ENCODE data around the gene GSC. TPM values are rescaled to one million over a fixed set of nuclear protein-coding genes. Genes with fewer than 3 reads are reported as not detected.
"Not testable (repeated sequence)": the region's sequence is repeated elsewhere in the genome, so short reads cannot be mapped to it uniquely, and the experiment has no call there.

Gene GSC
- total RNA-seq, 1 experiment from 2014 or later = not detected

GRCh38 chr14:94752591-94753436, 17.1 kb downstream of the GSC start:
- no peak for DNase-seq (ENCODE audit: low read depth, low spot score)
- in situ Hi-C loops (cut with HindIII; ENCODE audit: low pct_unique_long_range_greater_than_20kb, low sequenced_read_pairs) = no loop called here

GRCh38 chr14:94751956-94752355, 18.0 kb downstream of the GSC start:
- in situ Hi-C loops (cut with HindIII; ENCODE audit: low pct_unique_long_range_greater_than_20kb, low sequenced_read_pairs) = no loop called here

GRCh38 chr14:94751321-94751720, 18.6 kb downstream of the GSC start:
- DNase-seq (ENCODE audit: low read depth, low spot score) = no peak
- in situ Hi-C loops (cut with HindIII; ENCODE audit: low pct_unique_long_range_greater_than_20kb, low sequenced_read_pairs) = no loop called here

More at GRCh38 chr14:94751956-94752355, 18.0 kb downstream of the GSC start:
- DNase-seq (ENCODE audit: low read depth, low spot score) = no peak

- in situ Hi-C loops (cut with HindIII; ENCODE audit: low pct_unique_long_range_greater_than_20kb, low sequenced_read_pairs) = no loop called here
- DNase-seq (ENCODE audit: low read depth, low spot score) = no peak
Observed at GRCh38 chr14:94750371-94750770, 19.5 kb downstream of the GSC start.

DNA sequence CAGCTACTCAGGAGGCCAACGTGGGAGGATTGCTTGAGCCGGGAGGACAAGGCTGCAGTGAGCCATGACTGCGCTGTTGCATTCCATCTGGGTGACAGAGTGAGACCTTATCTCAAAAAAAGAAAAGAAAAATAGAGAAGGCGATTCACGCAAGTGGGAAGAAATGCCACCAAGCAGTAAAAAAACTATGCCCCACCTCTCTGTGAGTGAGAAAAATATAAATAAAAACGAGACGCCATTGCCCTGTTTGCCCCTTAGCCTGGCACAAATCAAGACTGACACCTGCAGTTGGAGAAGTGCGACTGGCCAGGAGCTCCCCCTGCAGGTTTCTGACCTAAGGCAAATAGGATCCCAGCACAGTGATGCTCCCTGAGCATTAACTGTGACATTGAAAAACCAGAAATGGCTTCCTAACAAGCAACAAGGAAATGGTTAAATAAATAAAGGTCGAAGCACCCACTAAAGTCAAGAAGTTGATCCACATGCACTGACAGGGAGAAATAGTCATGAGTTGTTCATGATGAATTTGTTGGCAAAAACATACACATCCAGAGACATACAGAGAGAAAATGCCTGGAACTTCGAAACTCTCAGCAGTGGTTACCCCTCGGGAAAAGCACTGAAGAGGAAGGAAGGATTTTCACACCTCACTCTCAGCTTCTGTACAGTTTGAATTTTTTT, 21.1 kb downstream of the GSC start:
- in situ Hi-C loops (cut with HindIII; ENCODE audit: low pct_unique_long_range_greater_than_20kb, low sequenced_read_pairs) = no loop called here
- peak; percentile 65 for DNase-seq (ENCODE audit: low read depth, low spot score)

DNA sequence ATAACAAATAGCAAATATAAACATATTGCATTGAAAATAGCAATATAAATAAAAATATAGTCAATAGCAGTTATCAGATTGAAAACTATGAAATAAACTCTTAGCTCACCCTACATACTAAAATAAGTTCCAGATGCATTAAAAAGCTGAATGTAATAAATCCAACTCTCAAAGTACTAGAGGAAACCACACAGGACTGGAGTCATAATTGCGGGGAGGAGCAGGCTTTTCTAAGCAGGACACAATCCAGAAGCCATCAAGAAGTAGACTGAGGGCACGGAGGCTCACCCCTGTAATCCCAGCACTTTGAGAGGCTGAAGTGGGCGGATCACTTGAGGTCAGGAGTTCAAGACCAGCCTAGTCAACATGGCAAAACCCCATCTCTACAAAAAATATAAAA, 22.2 kb downstream of the GSC start:
- DNase-seq (ENCODE audit: low read depth, low spot score) = no peak
- in situ Hi-C loops (cut with HindIII; ENCODE audit: low pct_unique_long_range_greater_than_20kb, low sequenced_read_pairs) = no loop called here

DNA sequence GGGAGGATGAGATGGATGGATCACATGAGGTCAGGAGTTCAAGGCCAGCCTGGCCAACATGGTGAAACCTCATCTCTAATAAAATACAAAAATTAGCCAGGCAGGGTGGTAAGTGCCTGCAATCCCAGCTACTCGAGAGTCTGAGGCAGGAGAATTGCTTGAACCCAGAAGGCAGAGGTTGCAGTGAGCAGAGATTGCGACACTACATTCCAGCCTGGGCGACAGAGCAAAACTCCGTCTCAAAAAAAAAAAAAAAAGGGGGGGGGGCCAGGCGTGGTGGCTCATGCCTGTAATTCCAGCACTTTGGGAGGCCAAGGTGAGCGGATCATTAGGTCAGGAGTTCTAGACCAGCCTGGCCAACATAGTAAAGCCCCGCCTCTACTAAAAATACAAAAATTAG, 22.8 kb downstream of the GSC start:
- DNase-seq (ENCODE audit: low read depth, low spot score); in situ Hi-C loops (cut with HindIII; ENCODE audit: low pct_unique_long_range_greater_than_20kb, low sequenced_read_pairs): not testable (repeated sequence)

DNA sequence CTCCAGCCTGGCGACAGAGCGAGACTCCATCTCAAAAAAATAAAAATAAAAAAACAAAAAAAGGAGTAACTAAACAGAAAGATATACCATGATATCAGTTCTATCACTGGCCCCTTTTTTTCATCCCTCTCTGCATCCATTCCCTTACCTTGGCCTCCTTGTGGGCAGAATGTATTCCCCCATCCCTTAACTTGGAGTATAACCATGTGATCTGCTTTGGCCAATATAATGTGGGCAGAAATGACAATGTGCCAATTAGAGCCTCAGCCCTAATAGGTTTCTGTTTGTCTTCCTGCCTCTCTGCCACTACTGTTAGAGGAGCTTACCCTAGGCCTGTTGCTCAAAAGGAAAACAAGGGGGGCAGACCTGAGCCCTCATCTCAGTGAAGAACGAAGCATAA, 23.8 kb downstream of the GSC start:
- no peak for DNase-seq (ENCODE audit: low read depth, low spot score)
- in situ Hi-C loops (cut with HindIII; ENCODE audit: low pct_unique_long_range_greater_than_20kb, low sequenced_read_pairs) = no loop called here

- in situ Hi-C loops (cut with HindIII; ENCODE audit: low pct_unique_long_range_greater_than_20kb, low sequenced_read_pairs) = no loop called here
- DNase-seq (ENCODE audit: low read depth, low spot score) = no peak
Observed at GRCh38 chr14:94738751-94739150, 31.2 kb downstream of the GSC start.

DNA sequence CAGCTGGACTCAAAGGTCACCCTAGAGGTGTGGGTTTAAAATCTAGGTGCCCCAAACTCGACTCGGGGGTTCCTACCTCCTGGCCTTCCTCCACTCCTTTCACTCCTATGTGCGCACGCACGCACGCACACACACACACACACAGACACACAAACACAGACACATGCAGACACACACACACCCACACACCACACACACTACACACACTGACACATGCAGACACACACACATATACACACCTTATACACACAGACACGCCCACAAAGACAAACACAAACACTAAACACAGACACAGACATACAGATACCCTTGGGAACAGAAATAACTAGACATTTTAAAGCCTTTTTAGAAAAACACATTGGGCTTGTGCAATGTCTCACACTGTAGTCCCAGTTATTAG, 31.8 kb downstream of the GSC start:
- DNase-seq (ENCODE audit: low read depth, low spot score) = no peak
- in situ Hi-C loops (cut with HindIII; ENCODE audit: low pct_unique_long_range_greater_than_20kb, low sequenced_read_pairs) = no loop called here

DNA sequence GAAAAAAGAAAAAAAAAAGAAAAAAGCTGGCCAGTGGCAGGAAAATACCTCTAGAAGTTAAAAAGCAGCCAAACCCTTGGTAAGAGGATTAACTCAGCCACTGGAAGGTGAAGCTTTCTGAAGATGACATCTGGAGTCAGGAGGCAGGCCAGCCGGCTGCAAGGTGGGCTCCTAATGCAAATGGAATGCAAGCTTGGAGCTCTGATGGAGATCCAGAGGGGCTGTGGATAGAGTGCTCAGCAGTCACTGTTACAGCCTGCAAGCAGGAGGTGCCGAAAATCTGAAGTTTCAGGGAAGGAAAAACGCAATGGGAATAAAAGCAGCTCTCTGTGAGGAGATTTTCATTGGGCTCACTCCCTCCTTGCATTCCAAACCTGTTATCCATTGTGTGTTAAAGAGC, 41.0 kb downstream of the GSC start:
- no peak for DNase-seq (ENCODE audit: low read depth, low spot score)
- in situ Hi-C loops (cut with HindIII; ENCODE audit: low pct_unique_long_range_greater_than_20kb, low sequenced_read_pairs) = no loop called here

DNA sequence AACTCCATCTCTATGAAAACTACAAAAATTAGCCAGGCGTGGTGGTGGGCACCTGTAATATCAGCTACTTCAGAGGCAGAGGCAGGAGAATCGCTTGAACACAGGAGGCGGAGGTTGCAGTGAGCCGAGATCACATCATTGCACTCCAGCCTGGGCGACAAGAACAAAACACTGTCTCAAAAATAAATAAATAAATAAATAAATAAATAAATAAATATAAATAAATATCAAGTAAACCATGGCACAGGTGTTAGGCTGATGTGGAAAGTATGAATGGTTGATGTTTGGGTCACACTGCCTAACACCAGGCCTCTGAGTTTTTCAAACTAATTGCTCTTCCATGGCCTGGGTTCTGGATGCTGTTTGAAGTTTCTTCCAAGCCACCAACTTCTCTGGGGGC, 41.5 kb downstream of the GSC start:
- DNase-seq (ENCODE audit: low read depth, low spot score); in situ Hi-C loops (cut with HindIII; ENCODE audit: low pct_unique_long_range_greater_than_20kb, low sequenced_read_pairs): not testable (repeated sequence)

DNA sequence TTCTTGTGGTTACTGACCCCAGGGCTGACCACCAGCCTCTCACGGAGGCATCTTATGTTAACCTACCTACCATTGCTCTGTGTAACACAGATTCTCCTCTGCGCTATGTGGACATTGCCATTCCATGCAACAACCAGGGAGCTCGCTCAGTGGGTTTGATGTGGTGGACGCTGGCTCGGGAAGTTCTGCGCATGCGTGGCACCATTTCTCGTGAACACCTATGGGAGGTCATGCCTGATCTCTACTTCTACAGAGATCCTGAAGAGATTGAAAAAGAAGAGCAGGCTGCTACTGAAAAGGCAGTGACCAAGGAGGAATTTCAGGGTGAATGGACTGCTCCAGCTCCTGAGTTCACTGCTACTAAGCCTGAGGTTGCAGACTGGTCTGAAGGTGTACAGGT, 43.3 kb downstream of the GSC start:
- in situ Hi-C loops (cut with HindIII; ENCODE audit: low pct_unique_long_range_greater_than_20kb, low sequenced_read_pairs); DNase-seq (ENCODE audit: low read depth, low spot score): not testable (repeated sequence)

DNA sequence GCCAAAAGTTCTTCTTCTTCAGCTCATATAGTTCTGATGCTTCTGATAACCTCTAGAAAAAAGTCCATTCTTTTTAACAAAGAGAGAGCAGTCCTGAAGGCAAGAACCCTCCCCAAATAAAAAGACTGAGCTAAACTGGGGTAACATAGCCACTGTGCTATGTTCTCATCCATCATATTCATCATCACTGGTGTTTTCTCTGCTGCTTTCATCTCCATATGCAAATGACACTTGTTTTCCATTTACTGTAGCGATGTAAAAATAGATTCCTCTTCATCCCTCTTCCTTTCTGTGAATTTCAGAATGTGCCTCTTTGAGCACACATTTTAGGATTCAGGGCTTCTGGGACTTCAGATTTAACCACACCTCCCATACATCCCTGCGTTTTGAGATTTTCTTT, 44.9 kb downstream of the GSC start:
- in situ Hi-C loops (cut with HindIII; ENCODE audit: low pct_unique_long_range_greater_than_20kb, low sequenced_read_pairs) = no loop called here
- DNase-seq (ENCODE audit: low read depth, low spot score) = no peak

GRCh38 chr14:94722397-94722796, 47.5 kb downstream of the GSC start:
- in situ Hi-C loops (cut with HindIII; ENCODE audit: low pct_unique_long_range_greater_than_20kb, low sequenced_read_pairs) = no loop called here
- no peak for DNase-seq (ENCODE audit: low read depth, low spot score)
